ENCODE data around the gene RARB.

Gene RARB

DNA sequence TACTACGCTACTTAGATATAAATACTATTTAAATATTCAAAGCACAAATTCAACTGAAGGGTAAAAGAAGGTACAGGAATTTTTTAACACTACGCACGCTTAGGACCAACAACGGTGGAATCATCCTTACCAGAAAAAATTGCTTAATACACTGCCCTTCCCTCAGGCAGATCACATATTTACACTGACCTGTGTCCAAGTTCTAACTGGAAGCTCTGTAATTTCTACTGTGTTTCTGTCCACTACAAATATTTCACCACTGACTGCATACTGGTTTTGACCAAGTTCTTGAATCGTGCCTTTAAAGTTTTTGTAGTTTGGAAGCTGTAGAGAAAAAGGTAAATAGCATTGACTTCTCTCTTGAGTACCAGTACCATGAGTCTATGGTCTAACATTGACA lies 192.4 kb downstream of the RARB start (continued):
- TF ChIP-seq ZNF596 (tag by site-specific recombination; IDR thresholded peaks at IDR 0.05) (no peak), ZNF2 (tag by site-specific recombination; IDR thresholded peaks at IDR 0.05) (no peak)

DNA sequence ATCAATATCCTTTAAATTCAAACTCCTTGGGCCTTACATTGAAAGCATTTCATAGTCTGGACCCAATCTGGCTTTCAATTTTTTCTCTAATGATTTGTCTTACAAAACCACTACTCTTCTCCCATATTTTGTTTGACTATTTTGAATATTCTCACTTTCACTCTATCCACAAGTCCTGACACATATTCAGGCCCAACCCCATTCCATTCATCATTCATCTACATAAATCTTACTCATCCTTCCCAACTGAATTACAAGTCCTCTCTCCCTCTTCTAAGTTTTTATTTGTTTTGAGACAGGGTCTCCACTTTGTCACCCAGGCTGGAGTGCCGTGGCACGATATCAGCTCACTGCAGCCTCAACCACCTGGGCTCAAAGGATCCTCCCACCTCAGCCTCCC lies 193.0 kb downstream of the RARB start:
- ChIA-PET CTCF (no interaction called here), POLR2A (no interaction called here)
- Histone ChIP-seq H3K27ac (ENCODE audit: extremely low read depth, low read depth, low read length) (no peak overlapping the region), H3K4me3 (ENCODE audit: low read depth, low read length) (no peak overlapping the region), H3K36me3 (ENCODE audit: control insufficient read depth in 2 of 2, insufficient read depth in 1 of 2, low read length in 2 of 2) (peaks cover 10 to 81% of the 10 kb centered on the region in 2 experiments; a peak in 2 of 3 replicates), H3K4me1 (ENCODE audit: control insufficient read depth, insufficient read depth, low read length) (no peaks in the 10 kb centered on the region), H3K9me3 (ENCODE audit: control insufficient read depth, insufficient read depth, low read depth, low read length) (no peaks in the 10 kb centered on the region)
- no peak for TF ChIP-seq KLF17 (tag by site-specific recombination; IDR thresholded peaks at IDR 0.05)
- TF ChIP-seq, protein P1, sequence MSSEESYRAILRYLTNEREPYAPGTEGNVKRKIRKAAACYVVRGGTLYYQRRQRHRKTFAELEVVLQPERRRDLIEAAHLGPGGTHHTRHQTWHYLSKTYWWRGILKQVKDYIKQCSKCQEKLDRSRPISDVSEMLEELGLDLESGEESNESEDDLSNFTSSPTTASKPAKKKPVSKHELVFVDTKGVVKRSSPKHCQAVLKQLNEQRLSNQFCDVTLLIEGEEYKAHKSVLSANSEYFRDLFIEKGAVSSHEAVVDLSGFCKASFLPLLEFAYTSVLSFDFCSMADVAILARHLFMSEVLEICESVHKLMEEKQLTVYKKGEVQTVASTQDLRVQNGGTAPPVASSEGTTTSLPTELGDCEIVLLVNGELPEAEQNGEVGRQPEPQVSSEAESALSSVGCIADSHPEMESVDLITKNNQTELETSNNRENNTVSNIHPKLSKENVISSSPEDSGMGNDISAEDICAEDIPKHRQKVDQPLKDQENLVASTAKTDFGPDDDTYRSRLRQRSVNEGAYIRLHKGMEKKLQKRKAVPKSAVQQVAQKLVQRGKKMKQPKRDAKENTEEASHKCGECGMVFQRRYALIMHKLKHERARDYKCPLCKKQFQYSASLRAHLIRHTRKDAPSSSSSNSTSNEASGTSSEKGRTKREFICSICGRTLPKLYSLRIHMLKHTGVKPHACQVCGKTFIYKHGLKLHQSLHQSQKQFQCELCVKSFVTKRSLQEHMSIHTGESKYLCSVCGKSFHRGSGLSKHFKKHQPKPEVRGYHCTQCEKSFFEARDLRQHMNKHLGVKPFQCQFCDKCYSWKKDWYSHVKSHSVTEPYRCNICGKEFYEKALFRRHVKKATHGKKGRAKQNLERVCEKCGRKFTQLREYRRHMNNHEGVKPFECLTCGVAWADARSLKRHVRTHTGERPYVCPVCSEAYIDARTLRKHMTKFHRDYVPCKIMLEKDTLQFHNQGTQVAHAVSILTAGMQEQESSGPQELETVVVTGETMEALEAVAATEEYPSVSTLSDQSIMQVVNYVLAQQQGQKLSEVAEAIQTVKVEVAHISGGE (tag by site-specific recombination; conservative IDR thresholded peaks at IDR 0.05; ENCODE audit: low read depth) = no peak
- TF ChIP-seq FEZF1 (tag by site-specific recombination; IDR thresholded peaks at IDR 0.05) = no peak
- TF ChIP-seq ZNF112 (tag by site-specific recombination; IDR thresholded peaks at IDR 0.05) = no peak
- TF ChIP-seq REST (tag by site-specific recombination; IDR thresholded peaks at IDR 0.05) = no peak
- TF ChIP-seq ZNF449 (tag by site-specific recombination; IDR thresholded peaks at IDR 0.05) = no peak
- no peak for TF ChIP-seq ZNF473 (tag by site-specific recombination; IDR thresholded peaks at IDR 0.05)
- TF ChIP-seq ZNF510 (tag by site-specific recombination; IDR thresholded peaks at IDR 0.05; ENCODE audit: insufficient replicate concordance) = no peak
- no peak for TF ChIP-seq HOXC10 (CRISPR knock-in tag; IDR thresholded peaks at IDR 0.05)

- Histone ChIP-seq H3K4me3 (ENCODE audit: low read depth, low read length) (no peak overlapping the region), H3K9me3 (ENCODE audit: control insufficient read depth, insufficient read depth, low read depth, low read length) (no peaks in the 10 kb centered on the region), H3K36me3 (ENCODE audit: control insufficient read depth in 2 of 2, insufficient read depth in 1 of 2, low read length in 2 of 2) (peaks cover 18 to 72% of the 10 kb centered on the region in 2 experiments), H3K4me1 (ENCODE audit: control insufficient read depth, insufficient read depth, low read length) (no peaks in the 10 kb centered on the region), H3K27ac (ENCODE audit: extremely low read depth, low read depth, low read length) (no peak overlapping the region)
- POLR2A ChIA-PET = no interaction called here
- CTCF ChIA-PET = interaction anchor here (1.0 kb wide), 1 partner anchor 38 kb away, joined by 5 read pairs; no protein-coding TSS in a partner anchor
- TF ChIP-seq ZBTB26 (tag by site-specific recombination; optimal IDR thresholded peaks at IDR 0.05) (no peak), ZNF16 (tag by site-specific recombination; IDR thresholded peaks at IDR 0.05; ENCODE audit: low read depth) (no peak), ZSCAN18 (tag by site-specific recombination; IDR thresholded peaks at IDR 0.05) (no peak), ZNF23 (tag by site-specific recombination; IDR thresholded peaks at IDR 0.05; ENCODE audit: borderline replicate concordance) (no peak)
- TF ChIP-seq, protein P1 (tag by site-specific recombination; conservative IDR thresholded peaks at IDR 0.05; ENCODE audit: low read depth) = no peak
Measured at GRCh38 chr3:25631989-25632388, 203.9 kb downstream of the RARB start.
